Measurements from ENCODE around the gene SLC36A3.

DNA sequence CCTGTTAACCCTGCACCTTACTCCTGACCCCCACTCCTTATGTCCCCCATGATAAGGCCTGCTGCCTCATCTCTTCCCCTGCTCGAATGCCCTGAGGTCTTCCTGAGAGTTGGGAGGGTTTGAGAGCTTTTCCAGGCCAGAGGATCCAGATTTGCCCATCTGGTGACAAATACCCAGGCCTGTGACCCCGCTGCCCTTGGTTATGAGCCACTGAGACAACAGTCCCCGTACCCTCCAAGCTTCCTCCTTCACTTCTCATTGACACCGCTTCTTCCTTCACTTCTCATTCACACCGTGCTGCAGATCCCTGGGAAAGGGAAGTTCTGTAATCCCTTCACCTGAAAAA, 50.0 kb downstream of the SLC36A3 start:
- TF ChIP-seq POLR2A (IDR thresholded peaks at IDR 0.05) (no peak), POLR2AphosphoS5 (IDR thresholded peaks at IDR 0.05) (no peak), EP300 (IDR thresholded peaks at IDR 0.05) (no peak)
- TF ChIP-seq, protein P1, sequence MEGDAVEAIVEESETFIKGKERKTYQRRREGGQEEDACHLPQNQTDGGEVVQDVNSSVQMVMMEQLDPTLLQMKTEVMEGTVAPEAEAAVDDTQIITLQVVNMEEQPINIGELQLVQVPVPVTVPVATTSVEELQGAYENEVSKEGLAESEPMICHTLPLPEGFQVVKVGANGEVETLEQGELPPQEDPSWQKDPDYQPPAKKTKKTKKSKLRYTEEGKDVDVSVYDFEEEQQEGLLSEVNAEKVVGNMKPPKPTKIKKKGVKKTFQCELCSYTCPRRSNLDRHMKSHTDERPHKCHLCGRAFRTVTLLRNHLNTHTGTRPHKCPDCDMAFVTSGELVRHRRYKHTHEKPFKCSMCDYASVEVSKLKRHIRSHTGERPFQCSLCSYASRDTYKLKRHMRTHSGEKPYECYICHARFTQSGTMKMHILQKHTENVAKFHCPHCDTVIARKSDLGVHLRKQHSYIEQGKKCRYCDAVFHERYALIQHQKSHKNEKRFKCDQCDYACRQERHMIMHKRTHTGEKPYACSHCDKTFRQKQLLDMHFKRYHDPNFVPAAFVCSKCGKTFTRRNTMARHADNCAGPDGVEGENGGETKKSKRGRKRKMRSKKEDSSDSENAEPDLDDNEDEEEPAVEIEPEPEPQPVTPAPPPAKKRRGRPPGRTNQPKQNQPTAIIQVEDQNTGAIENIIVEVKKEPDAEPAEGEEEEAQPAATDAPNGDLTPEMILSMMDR (IDR thresholded peaks at IDR 0.05) = no peak

Data from gastroesophageal sphincter (tissue), 3 donors.